ENCODE measurements around the gene PPP1R18.
A peak's percentile ranks its signal among the peaks of the same experiment; 100 is the strongest.

PPP1R18 gene

DNA sequence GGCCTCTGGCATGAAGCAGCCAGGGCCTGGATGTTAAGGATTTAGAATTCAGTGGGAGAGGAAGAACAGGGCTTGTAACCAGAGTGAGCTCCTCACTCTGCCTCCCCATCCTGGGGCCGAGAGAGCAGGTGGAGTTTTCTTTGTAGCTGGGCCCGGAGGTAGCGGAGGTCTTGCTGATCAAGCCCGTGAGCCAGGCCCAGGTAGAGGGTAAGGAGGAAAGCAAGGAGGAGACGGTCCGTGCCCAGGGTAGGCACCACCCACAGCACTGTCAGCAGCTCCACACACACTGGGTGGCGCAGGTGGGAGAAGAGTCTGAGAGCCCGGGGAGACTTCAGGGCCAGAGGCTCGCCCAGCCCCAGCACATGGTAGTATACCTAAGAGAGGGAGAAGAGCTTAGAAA, 2.1 kb upstream of the PPP1R18 start:
- Histone ChIP-seq H3K9me3 (ENCODE audit: control insufficient read depth, low read length) (no peaks in the 10 kb centered on the region), H3K27me3 (replicated peaks; ENCODE audit: control insufficient read depth, insufficient read depth, low read length, poor library complexity, severe bottlenecking) (no peaks in the 10 kb centered on the region), H3K27ac (ENCODE audit: insufficient read depth, low read length, poor library complexity, severe bottlenecking) (peak overlapping the region; percentile 67), H3K36me3 (ENCODE audit: control insufficient read depth, insufficient read depth, low read length) (no peaks in the 10 kb centered on the region), H3K4me3 (ENCODE audit: insufficient read depth, low read depth, low read length, poor library complexity, severe bottlenecking) (no peak overlapping the region), H3K4me1 (ENCODE audit: control insufficient read depth, insufficient read depth, low read length, poor library complexity, severe bottlenecking) (peaks cover 39% of the 10 kb centered on the region)
- DNase-seq = no peak

DNA sequence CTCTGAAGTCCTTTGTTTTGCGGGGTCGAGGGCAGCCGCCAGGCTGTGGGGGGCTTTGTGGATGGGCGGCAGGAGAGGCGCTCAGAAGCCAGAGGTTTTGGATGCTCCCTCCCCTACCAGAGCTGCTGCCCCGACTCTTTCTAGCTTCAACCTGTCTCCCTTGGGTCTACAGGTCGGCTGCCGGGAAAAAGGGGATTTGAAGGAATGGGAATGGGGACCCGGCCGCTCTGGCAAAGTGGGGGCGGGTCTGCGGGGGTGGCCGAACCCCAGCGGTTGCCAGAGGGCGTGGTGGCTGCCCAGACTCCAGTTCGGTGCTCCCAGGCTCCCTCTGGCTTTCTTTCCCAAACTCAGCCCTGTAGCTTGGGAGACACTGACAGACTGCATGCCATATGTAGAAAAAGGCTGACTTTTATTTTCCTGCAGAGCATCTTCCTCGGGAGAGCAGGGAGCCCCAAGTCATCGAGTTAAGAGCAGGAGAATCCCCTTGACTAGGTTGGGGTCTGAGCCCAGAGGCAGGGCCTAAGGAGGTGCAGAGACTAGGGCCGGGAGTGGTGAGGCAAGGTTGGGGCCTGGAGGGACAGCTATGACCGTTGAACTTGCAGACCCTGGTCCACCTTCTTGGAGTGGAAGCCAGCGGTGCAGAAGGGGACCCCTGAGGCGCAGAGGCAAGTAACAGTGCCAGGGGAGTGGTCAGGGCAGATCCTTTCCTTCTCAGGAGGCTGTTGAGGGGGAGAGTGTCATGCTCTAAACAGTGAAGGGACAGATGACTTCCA, 1.4 kb upstream of the PPP1R18 start:
- Histone ChIP-seq H3K4me1 (ENCODE audit: control insufficient read depth, insufficient read depth, low read length, poor library complexity, severe bottlenecking) (peaks cover 39% of the 10 kb centered on the region), H3K27ac (ENCODE audit: insufficient read depth, low read length, poor library complexity, severe bottlenecking) (peak overlapping the region; percentile 96), H3K36me3 (ENCODE audit: control insufficient read depth, insufficient read depth, low read length) (no peaks in the 10 kb centered on the region), H3K4me3 (ENCODE audit: insufficient read depth, low read depth, low read length, poor library complexity, severe bottlenecking) (peak overlapping the region; percentile 99), H3K9me3 (ENCODE audit: control insufficient read depth, low read length) (no peaks in the 10 kb centered on the region), H3K27me3 (replicated peaks; ENCODE audit: control insufficient read depth, insufficient read depth, low read length, poor library complexity, severe bottlenecking) (no peaks in the 10 kb centered on the region)
- no peak for DNase-seq

DNA sequence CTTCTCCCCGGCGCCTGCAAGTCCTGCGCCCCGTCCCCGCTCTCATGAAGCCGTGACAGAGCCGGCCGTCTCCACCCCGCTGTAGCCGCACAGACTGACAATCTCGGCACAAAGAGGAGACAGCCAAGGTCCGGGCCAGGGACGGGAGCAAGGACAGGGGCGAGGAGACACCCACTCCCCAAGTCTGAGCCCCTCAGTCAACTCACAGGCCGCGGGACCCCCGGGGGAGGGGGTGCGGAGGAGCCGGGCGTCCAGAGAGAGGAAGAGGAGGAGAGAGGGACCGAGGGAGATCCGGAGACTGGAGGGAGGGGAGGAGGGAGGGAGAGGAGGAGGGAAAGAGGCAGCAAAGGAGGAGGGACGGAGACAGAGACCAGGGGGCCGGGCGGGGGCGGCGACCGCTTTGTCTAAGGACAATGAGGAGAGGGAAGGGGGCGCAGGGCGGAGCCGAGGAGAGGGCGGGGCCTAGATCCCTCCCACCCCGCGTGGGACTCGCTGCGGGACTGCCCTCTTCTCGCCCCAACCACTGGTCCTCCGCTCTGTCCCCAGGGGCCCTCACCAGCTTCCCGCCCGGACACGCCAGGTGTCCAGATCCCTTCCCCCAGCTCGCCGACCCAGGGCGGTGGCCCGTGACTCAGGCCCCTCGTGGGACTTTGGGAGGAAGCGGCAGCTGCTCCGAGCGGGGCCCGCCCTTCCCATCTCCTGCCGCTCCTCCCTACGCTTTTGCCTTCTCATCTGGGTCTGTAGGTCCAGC, 638 bp upstream of the PPP1R18 start:
- H3K36me3 ChIP-seq (ENCODE audit: control insufficient read depth, insufficient read depth, low read length) = no peaks in the 10 kb centered on the region
- peak; percentile 65 to 79 (median 70) for DNase-seq
- H3K9me3 ChIP-seq (ENCODE audit: control insufficient read depth, low read length) = no peaks in the 10 kb centered on the region
- peak overlapping the region; percentile 96 for H3K27ac ChIP-seq (ENCODE audit: insufficient read depth, low read length, poor library complexity, severe bottlenecking)
- H3K4me3 ChIP-seq (ENCODE audit: insufficient read depth, low read depth, low read length, poor library complexity, severe bottlenecking) = peak overlapping the region; percentile 99
- H3K27me3 ChIP-seq (replicated peaks; ENCODE audit: control insufficient read depth, insufficient read depth, low read length, poor library complexity, severe bottlenecking) = no peaks in the 10 kb centered on the region
- H3K4me1 ChIP-seq (ENCODE audit: control insufficient read depth, insufficient read depth, low read length, poor library complexity, severe bottlenecking) = peaks cover 39% of the 10 kb centered on the region

DNA sequence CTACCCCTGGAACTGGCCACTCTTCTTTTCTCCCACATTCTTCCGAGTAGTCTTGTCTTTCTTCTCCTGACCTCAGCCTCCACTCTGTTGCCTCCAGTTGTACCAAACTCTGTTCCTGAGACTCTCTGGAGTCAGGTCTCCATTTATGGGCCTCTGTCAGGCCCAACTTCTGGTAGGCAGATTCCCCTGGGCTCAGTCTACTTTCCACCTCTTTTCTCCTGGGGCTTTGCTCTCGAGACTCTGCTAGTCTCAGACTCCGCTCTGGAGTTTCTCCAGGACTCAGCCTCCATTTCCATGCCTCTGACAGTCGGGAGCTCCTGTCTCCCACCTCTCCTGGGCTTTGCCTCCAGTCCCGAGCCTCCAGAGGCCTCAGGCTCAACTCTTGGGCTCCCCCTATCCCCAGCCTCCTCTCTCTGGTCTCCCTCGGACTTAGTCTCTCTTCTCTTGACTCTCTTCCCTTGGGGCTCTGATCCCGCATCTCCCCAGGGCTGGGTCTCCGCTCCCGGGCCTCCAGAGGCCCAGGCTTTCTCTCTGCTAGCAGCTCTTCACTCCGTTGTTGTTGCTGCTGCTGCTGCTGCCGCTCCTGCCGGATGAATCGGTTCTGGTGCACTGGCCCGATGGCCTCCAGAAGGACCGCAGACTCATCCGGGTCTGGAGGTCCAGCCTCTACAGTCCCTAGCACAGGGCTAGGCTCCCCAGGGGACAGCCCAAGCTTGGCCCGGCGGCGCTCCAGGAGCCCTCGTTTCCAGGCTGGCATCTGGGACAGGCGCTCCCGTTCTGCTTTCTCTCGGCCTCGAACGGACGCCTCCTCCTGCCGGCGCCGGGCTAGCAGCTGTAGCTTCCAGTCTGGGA, 1.1 kb downstream of the PPP1R18 start:
- Histone ChIP-seq H3K4me1 (ENCODE audit: control insufficient read depth, insufficient read depth, low read length, poor library complexity, severe bottlenecking) (peaks cover 41% of the 10 kb centered on the region), H3K36me3 (ENCODE audit: control insufficient read depth, insufficient read depth, low read length) (no peaks in the 10 kb centered on the region), H3K9me3 (ENCODE audit: control insufficient read depth, low read length) (no peaks in the 10 kb centered on the region), H3K27me3 (replicated peaks; ENCODE audit: control insufficient read depth, insufficient read depth, low read length, poor library complexity, severe bottlenecking) (no peaks in the 10 kb centered on the region), H3K4me3 (ENCODE audit: insufficient read depth, low read depth, low read length, poor library complexity, severe bottlenecking) (peak overlapping the region; percentile 99), H3K27ac (ENCODE audit: insufficient read depth, low read length, poor library complexity, severe bottlenecking) (peak overlapping the region; percentile 96)
- no peak for DNase-seq

DNA sequence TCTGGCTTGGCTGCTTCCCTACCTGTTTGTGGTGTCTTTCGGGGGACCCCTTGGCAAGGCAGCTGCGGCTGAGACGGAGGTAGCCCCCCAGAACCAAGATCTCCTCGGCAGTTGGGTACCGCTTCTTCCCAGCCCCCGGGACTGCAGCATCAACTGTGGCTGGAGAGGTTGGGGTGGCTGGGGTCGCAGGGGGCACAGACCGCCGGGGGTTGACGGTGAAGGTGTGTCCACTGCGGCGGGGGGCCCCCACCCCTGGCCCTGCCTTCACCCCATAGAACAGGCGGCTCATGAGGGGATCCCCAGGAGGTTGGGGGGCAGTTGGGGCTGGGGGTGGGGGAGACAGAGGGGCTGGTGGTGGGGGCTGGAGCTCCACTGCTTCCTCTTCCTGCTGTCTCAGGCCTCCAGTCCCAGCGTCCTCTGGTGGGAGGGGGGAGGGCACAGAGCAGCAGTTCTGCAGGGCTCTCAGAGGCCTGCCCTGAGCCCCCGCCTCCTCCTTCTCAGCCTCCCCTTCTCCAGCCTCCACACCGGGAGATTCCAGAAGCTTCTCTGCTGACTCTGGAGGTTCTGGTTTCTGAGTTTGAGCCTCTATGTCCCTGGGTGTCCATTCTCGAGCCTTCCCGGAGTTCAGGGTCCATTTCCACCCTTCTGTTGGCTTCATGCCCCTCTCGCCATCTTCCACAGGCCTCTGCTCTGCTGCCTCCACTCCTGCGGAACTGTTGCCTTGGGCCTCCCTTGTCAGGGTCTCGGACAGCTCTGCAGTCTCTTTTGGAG, 1.9 kb downstream of the PPP1R18 start:
- Histone ChIP-seq H3K4me3 (ENCODE audit: insufficient read depth, low read depth, low read length, poor library complexity, severe bottlenecking) (peak overlapping the region; percentile 99), H3K27ac (ENCODE audit: insufficient read depth, low read length, poor library complexity, severe bottlenecking) (peak overlapping the region; percentile 96), H3K36me3 (ENCODE audit: control insufficient read depth, insufficient read depth, low read length) (no peaks in the 10 kb centered on the region), H3K9me3 (ENCODE audit: control insufficient read depth, low read length) (no peaks in the 10 kb centered on the region), H3K27me3 (replicated peaks; ENCODE audit: control insufficient read depth, insufficient read depth, low read length, poor library complexity, severe bottlenecking) (no peaks in the 10 kb centered on the region), H3K4me1 (ENCODE audit: control insufficient read depth, insufficient read depth, low read length, poor library complexity, severe bottlenecking) (peaks cover 41% of the 10 kb centered on the region)
- peak; percentile 28 to 44 (median 31) for DNase-seq

DNA sequence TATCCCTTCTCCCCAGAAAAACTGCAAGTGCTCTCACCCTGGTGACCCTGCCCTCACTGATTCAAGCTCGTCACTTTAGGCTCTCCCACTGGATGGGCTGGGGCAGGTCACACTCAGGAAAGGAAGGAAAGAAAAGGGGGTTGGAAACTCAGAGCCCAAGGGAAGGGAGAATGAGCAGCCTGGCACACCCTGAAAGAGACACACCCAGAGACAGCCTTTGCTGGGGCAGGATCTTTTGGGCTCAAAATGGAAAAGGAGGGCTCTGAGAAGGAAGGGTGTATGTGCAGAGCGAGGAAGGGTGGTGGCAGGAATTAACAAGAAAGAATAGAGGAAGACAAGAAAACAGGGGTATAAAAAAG, 2.5 kb downstream of the PPP1R18 start:
- H3K4me3 ChIP-seq (ENCODE audit: insufficient read depth, low read depth, low read length, poor library complexity, severe bottlenecking) = peak overlapping the region; percentile 99
- no peaks in the 10 kb centered on the region for H3K9me3 ChIP-seq (ENCODE audit: control insufficient read depth, low read length)
- H3K36me3 ChIP-seq (ENCODE audit: control insufficient read depth, insufficient read depth, low read length) = no peaks in the 10 kb centered on the region
- peak overlapping the region; percentile 96 for H3K27ac ChIP-seq (ENCODE audit: insufficient read depth, low read length, poor library complexity, severe bottlenecking)
- no peaks in the 10 kb centered on the region for H3K27me3 ChIP-seq (replicated peaks; ENCODE audit: control insufficient read depth, insufficient read depth, low read length, poor library complexity, severe bottlenecking)
- DNase-seq = no peak
- H3K4me1 ChIP-seq (ENCODE audit: control insufficient read depth, insufficient read depth, low read length, poor library complexity, severe bottlenecking) = peaks cover 41% of the 10 kb centered on the region

DNA sequence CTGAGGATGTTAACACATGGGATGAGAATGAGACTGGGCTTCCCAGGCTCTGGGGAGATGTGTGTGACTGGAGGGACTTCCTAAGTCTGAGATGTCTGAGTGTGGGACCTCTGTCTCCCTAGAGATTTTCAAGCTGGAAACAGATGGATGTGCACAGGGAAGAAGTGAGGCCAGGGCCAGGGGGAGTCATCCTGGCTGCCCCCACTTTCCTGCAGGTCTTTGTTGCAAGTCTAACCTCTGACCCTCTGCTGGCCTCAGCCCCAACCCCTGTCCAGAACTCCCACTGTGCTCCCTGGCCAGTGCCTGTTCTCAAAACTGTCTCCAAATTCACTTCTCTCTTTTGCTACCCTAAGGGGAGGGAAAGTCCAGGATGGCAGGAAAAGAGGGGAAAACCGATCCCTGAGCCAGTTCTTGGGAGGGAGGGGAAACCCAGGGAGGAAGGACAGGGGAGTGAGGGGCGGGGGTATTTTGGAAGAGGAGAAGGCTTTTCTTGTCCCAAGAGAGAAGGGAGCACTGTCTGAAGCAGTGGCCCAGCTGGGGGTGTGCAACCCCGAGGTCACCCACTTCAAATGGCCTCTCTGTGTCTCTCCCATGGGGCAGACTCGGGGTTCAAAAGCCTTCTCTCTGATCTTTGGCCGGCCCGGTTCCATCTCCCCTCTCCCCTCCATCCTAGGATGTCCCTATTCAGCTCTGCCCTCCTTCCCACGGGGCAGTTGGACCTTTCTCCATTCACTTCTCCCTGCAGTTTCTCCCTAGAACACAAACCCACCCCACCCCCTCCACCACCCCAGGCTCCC, 3.1 kb downstream of the PPP1R18 start:
- H3K27ac ChIP-seq (ENCODE audit: insufficient read depth, low read length, poor library complexity, severe bottlenecking) = peak overlapping the region; percentile 96
- peaks cover 36% of the 10 kb centered on the region for H3K4me1 ChIP-seq (ENCODE audit: control insufficient read depth, insufficient read depth, low read length, poor library complexity, severe bottlenecking)
- peak overlapping the region; percentile 99 for H3K4me3 ChIP-seq (ENCODE audit: insufficient read depth, low read depth, low read length, poor library complexity, severe bottlenecking)
- no peaks in the 10 kb centered on the region for H3K27me3 ChIP-seq (replicated peaks; ENCODE audit: control insufficient read depth, insufficient read depth, low read length, poor library complexity, severe bottlenecking)
- DNase-seq = no peak
- peaks cover 5% of the 10 kb centered on the region for H3K36me3 ChIP-seq (ENCODE audit: control insufficient read depth, insufficient read depth, low read length)
- H3K9me3 ChIP-seq (ENCODE audit: control insufficient read depth, low read length) = no peaks in the 10 kb centered on the region

DNA sequence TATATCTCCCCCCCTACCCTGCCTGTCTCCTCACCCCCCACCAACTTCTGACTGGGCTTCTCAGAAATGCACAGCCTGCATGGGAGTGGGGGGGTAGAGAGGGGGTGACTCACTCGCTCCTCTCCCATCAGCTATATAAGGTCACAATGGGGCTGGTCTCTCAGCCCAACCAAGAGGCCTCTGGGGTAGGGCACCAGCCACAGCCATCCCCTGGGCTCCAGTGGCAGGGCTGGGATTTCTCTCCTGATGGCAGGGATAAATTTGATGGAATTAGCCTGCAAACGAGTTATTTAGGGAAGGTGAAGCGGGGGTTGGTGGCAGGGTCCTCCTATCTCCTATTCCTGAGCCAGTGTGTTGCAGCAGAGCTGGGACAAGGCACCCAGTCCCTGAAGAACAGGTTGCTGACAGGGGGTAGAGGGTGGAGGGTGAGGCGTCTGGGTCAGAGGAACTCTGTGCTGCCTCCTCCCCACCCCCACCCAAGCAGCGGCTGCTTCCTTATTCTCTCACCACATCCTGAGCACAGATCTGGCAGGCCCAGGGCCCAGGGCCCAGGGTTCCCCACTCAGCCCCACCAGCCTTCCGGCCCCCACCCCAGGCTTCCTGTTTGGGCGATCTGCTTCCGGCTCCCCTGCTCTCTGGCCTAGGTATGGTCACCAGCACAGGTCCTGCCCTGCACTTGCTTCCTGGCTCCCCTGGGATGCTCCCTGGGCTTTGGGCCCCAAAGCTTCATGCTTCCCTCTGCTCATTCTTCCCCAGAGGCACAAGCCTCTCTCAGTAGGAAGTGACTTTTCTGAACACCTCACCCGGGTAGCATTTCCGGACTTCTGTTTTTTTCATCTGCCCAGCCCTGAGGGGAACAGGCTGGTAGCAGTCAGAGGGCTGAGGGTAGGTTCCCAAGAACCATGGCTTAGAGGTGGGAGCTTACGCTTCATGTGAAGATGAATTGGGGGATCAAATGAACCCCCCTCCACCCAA, 4.0 kb downstream of the PPP1R18 start:
- Histone ChIP-seq H3K36me3 (ENCODE audit: control insufficient read depth, insufficient read depth, low read length) (peaks cover 11% of the 10 kb centered on the region), H3K27ac (ENCODE audit: insufficient read depth, low read length, poor library complexity, severe bottlenecking) (peak overlapping the region; percentile 96), H3K4me3 (ENCODE audit: insufficient read depth, low read depth, low read length, poor library complexity, severe bottlenecking) (peak overlapping the region; percentile 99), H3K9me3 (ENCODE audit: control insufficient read depth, low read length) (no peaks in the 10 kb centered on the region), H3K27me3 (replicated peaks; ENCODE audit: control insufficient read depth, insufficient read depth, low read length, poor library complexity, severe bottlenecking) (no peaks in the 10 kb centered on the region), H3K4me1 (ENCODE audit: control insufficient read depth, insufficient read depth, low read length, poor library complexity, severe bottlenecking) (peaks cover 26% of the 10 kb centered on the region)
- DNase-seq = peak; percentile 82 to 86 (median 86)

Data from effector memory CD4-positive, alpha-beta T cell (primary cell).